IPS-15b (cell line): Measurements from ENCODE around the gene DLD.

Source experiments
- H3K27me3 ChIP-seq: one replicate; pipeline ENCODE4 v1.6.1; 2013; ENCODE audit warnings: low read length; ENCODE audit not compliant: control insufficient read depth, insufficient read depth
- H3K36me3 ChIP-seq: one replicate; pipeline ENCODE4 v1.6.1; 2013; ENCODE audit warnings: low read length; ENCODE audit not compliant: control insufficient read depth, insufficient read depth
- H3K4me1 ChIP-seq: one replicate; pipeline ENCODE4 v1.6.1; 2013; ENCODE audit warnings: mild to moderate bottlenecking, low read length; ENCODE audit not compliant: control insufficient read depth, insufficient read depth
- H3K4me3 ChIP-seq: one replicate; pipeline ENCODE4 v1.5.1; 2013; ENCODE audit warnings: low read depth, low read length
- H3K9ac ChIP-seq: one replicate; pipeline ENCODE4 v1.6.1; 2013; ENCODE audit warnings: low read depth, mild to moderate bottlenecking, low read length
- H3K9me3 ChIP-seq: one replicate; pipeline ENCODE4 v1.6.1; 2013; ENCODE audit warnings: mild to moderate bottlenecking, low read length; ENCODE audit not compliant: control insufficient read depth, insufficient read depth

Gene DLD

GRCh38 chr7:107939573-107940489 is 48.8 kb downstream of the DLD start:
- peaks cover 11% of the 10 kb centered on the region for H3K36me3 ChIP-seq
- no peak overlapping the region for H3K4me3 ChIP-seq
- no peak overlapping the region for H3K9ac ChIP-seq
- no peaks in the 10 kb centered on the region for H3K9me3 ChIP-seq
- H3K4me1 ChIP-seq: peaks cover 17% of the 10 kb centered on the region
- no peaks in the 10 kb centered on the region for H3K27me3 ChIP-seq

GRCh38 chr7:107940951-107941350 is 50.0 kb downstream of the DLD start:
- Histone ChIP-seq H3K9ac (no peak overlapping the region), H3K4me1 (peaks cover 6% of the 10 kb centered on the region), H3K27me3 (no peaks in the 10 kb centered on the region), H3K9me3 (no peaks in the 10 kb centered on the region), H3K4me3 (no peak overlapping the region), H3K36me3 (peaks cover 11% of the 10 kb centered on the region)

GRCh38 chr7:107943018-107943417 is 52.0 kb downstream of the DLD start:
- no peaks in the 10 kb centered on the region for H3K27me3 ChIP-seq
- H3K4me3 ChIP-seq: no peak overlapping the region
- peaks cover 11% of the 10 kb centered on the region for H3K36me3 ChIP-seq
- no peaks in the 10 kb centered on the region for H3K9me3 ChIP-seq
- no peak overlapping the region for H3K9ac ChIP-seq
- no peaks in the 10 kb centered on the region for H3K4me1 ChIP-seq

GRCh38 chr7:107944411-107945169 is 53.6 kb downstream of the DLD start:
- Histone ChIP-seq H3K4me3 (no peak overlapping the region), H3K27me3 (no peaks in the 10 kb centered on the region), H3K9me3 (no peaks in the 10 kb centered on the region), H3K9ac (no peak overlapping the region), H3K4me1 (no peaks in the 10 kb centered on the region), H3K36me3 (peaks cover 11% of the 10 kb centered on the region)

GRCh38 chr7:107945332-107945731 is 54.3 kb downstream of the DLD start:
- H3K9me3 ChIP-seq: no peaks in the 10 kb centered on the region
- H3K36me3 ChIP-seq: peaks cover 11% of the 10 kb centered on the region
- H3K4me3 ChIP-seq: no peak overlapping the region
- no peaks in the 10 kb centered on the region for H3K4me1 ChIP-seq
- no peaks in the 10 kb centered on the region for H3K27me3 ChIP-seq
- H3K9ac ChIP-seq: no peak overlapping the region

- peaks cover 16% of the 10 kb centered on the region for H3K36me3 ChIP-seq
- no peaks in the 10 kb centered on the region for H3K9me3 ChIP-seq
- no peaks in the 10 kb centered on the region for H3K4me1 ChIP-seq
- no peak overlapping the region for H3K9ac ChIP-seq
- no peak overlapping the region for H3K4me3 ChIP-seq
- H3K27me3 ChIP-seq: no peaks in the 10 kb centered on the region
Measured at GRCh38 chr7:107946451-107946850, 55.5 kb downstream of the DLD start.

GRCh38 chr7:107946881-107947280 is 55.9 kb downstream of the DLD start:
- Histone ChIP-seq H3K36me3 (peaks cover 20% of the 10 kb centered on the region), H3K4me1 (no peaks in the 10 kb centered on the region), H3K27me3 (no peaks in the 10 kb centered on the region), H3K9ac (no peak overlapping the region), H3K9me3 (no peaks in the 10 kb centered on the region), H3K4me3 (no peak overlapping the region)

- no peaks in the 10 kb centered on the region for H3K27me3 ChIP-seq
- H3K9me3 ChIP-seq: no peaks in the 10 kb centered on the region
- peaks cover 8% of the 10 kb centered on the region for H3K4me1 ChIP-seq
- peaks cover 17% of the 10 kb centered on the region for H3K36me3 ChIP-seq
- no peak overlapping the region for H3K4me3 ChIP-seq
- no peak overlapping the region for H3K9ac ChIP-seq
Measured at GRCh38 chr7:107948645-107949442, 57.9 kb downstream of the DLD start.

- peaks cover 17% of the 10 kb centered on the region for H3K36me3 ChIP-seq
- no peak overlapping the region for H3K9ac ChIP-seq
Measured at GRCh38 chr7:107949443-107949935, 58.5 kb downstream of the DLD start.

GRCh38 chr7:107951172-107951787 is 60.3 kb downstream of the DLD start:
- H3K36me3 ChIP-seq: peaks cover 18% of the 10 kb centered on the region
- no peak overlapping the region for H3K4me3 ChIP-seq
- H3K9ac ChIP-seq: no peak overlapping the region
- H3K9me3 ChIP-seq: no peaks in the 10 kb centered on the region
- no peaks in the 10 kb centered on the region for H3K27me3 ChIP-seq
- peaks cover 8% of the 10 kb centered on the region for H3K4me1 ChIP-seq

More at GRCh38 chr7:107949443-107949935, 58.5 kb downstream of the DLD start:
- Histone ChIP-seq H3K4me3 (no peak overlapping the region), H3K27me3 (no peaks in the 10 kb centered on the region), H3K9me3 (no peaks in the 10 kb centered on the region), H3K4me1 (peaks cover 8% of the 10 kb centered on the region)

- Histone ChIP-seq H3K4me1 (peaks cover 8% of the 10 kb centered on the region), H3K36me3 (peaks cover 21% of the 10 kb centered on the region), H3K9me3 (no peaks in the 10 kb centered on the region), H3K27me3 (no peaks in the 10 kb centered on the region), H3K4me3 (no peak overlapping the region), H3K9ac (no peak overlapping the region)
Measured at GRCh38 chr7:107951896-107952295, 60.9 kb downstream of the DLD start.
